Renal cortical epithelial cell (primary cell): ENCODE measurements around the gene SYNDIG1L. TPM values are rescaled to one million over a fixed set of nuclear protein-coding genes. Genes with fewer than 3 reads are reported as not detected.

ENCODE experiments used
- DNase-seq: peaks from one replicate; pipeline ENCODE4 v3.0.0-alpha.2; 2011; ENCODE audit warnings: low read depth
- total RNA-seq: library from RNA; depleted of rRNA; stranded (reverse); fragments of >200 nt; gene quantifications from 2 replicates; pipeline ENCODE4 v1.2.3, GENCODE V29; 2014

SYNDIG1L gene
- total RNA-seq = not detected in 2 replicates

- DNase-seq = no peak
These were observed at the start of gene SYNDIG1L for GRCh38 chr14:74426202-74426582. Gene SYNDIG1L, minus strand, starts transcription at chr14:74426210. Its CDS starts 16,466 bp downstream, at chr14:74409744.

GRCh38 chr14:74475678-74476077 is 49.7 kb upstream of the SYNDIG1L start:
- DNase-seq = peak; percentile 88

GRCh38 chr14:74474376-74474775 is 48.4 kb upstream of the SYNDIG1L start:
- DNase-seq = no peak

- DNase-seq = no peak
These were observed 46.6 kb upstream of the SYNDIG1L start for GRCh38 chr14:74472601-74473000.

- no peak for DNase-seq
These were observed 43.8 kb upstream of the SYNDIG1L start for GRCh38 chr14:74469548-74470518.

- no peak for DNase-seq
These were observed 42.5 kb upstream of the SYNDIG1L start for GRCh38 chr14:74468513-74468912.

- DNase-seq = no peak
These were observed 39.3 kb upstream of the SYNDIG1L start for GRCh38 chr14:74465335-74465734.

- DNase-seq = no peak
These were observed 38.8 kb upstream of the SYNDIG1L start for GRCh38 chr14:74464785-74465184.

GRCh38 chr14:74463697-74464096 is 37.7 kb upstream of the SYNDIG1L start:
- DNase-seq = no peak

- DNase-seq = no peak
These were observed 37.0 kb upstream of the SYNDIG1L start for GRCh38 chr14:74462993-74463392.

- no peak for DNase-seq
These were observed 34.0 kb upstream of the SYNDIG1L start for GRCh38 chr14:74459976-74460375.

- DNase-seq = peak; percentile 13
These were observed 33.4 kb upstream of the SYNDIG1L start for GRCh38 chr14:74459289-74459946.

GRCh38 chr14:74457565-74457895 is 31.5 kb upstream of the SYNDIG1L start:
- DNase-seq = no peak

GRCh38 chr14:74456684-74457564 is 30.9 kb upstream of the SYNDIG1L start:
- no peak for DNase-seq

- peak; percentile 38 for DNase-seq
These were observed 28.4 kb upstream of the SYNDIG1L start for GRCh38 chr14:74454397-74454796.

GRCh38 chr14:74444866-74445265 is 18.9 kb upstream of the SYNDIG1L start:
- no peak for DNase-seq

GRCh38 chr14:74442757-74443156 is 16.7 kb upstream of the SYNDIG1L start:
- no peak for DNase-seq

- no peak for DNase-seq
These were observed 15.1 kb upstream of the SYNDIG1L start for GRCh38 chr14:74441113-74441512.

GRCh38 chr14:74438351-74438915 is 12.4 kb upstream of the SYNDIG1L start:
- no peak for DNase-seq

- no peak for DNase-seq
These were observed 11.6 kb upstream of the SYNDIG1L start for GRCh38 chr14:74437496-74438053.

GRCh38 chr14:74434294-74434693 is 8.3 kb upstream of the SYNDIG1L start:
- no peak for DNase-seq
